Cardiac muscle cell (in vitro differentiated cells and primary cell): ENCODE data around the gene ANKRD37. TPM values are rescaled to one million over a fixed set of nuclear protein-coding genes. Genes with fewer than 3 reads are reported as not detected.

ENCODE experiments used
- DNase-seq, 2 donors: peaks; one replicate each; pipeline versions ENCODE4 v3.0.0 to v3.0.0-alpha.2; 2010 to 2017; ENCODE audit warnings: low read depth in 1 of 2, low spot score in 1 of 2
- H3K27ac ChIP-seq: fragments of 200-600 bp; sonication (generic); 2 replicates; pipeline ENCODE4 v1.5.1; 2016
- H3K27me3 ChIP-seq: fragments of 200-600 bp; sonication (generic); 2 replicates; pipeline ENCODE4 v1.6.0; 2016; ENCODE audit warnings: control low read depth
- H3K36me3 ChIP-seq: fragments of 200-600 bp; sonication (generic); 2 replicates; pipeline ENCODE4 v1.5.1; 2016; ENCODE audit warnings: control low read depth
- H3K4me1 ChIP-seq: fragments of 200-600 bp; sonication (generic); 2 replicates; pipeline ENCODE4 v1.8.1; 2017; ENCODE audit warnings: low read depth, mild to moderate bottlenecking, mixed run types
- H3K4me3 ChIP-seq: fragments of 200-600 bp; sonication (generic); 2 replicates; pipeline ENCODE4 v1.5.1; 2016; ENCODE audit warnings: mild to moderate bottlenecking
- H3K9me3 ChIP-seq: fragments of 200-600 bp; sonication (generic); 2 replicates; pipeline ENCODE4 v1.5.1; 2017; ENCODE audit warnings: low read depth, mild to moderate bottlenecking, control low read depth
- CTCF ChIP-seq: IDR thresholded peaks from 2 replicates; pipeline ENCODE4 v1.5.1; 2012; ENCODE audit warnings: low read depth, mild to moderate bottlenecking, low read length
- polyA plus RNA-seq: library from polyadenylated mRNA; unstranded; fragments of >200 nt; fragmentation: Nextera tagmentation; extraction: Ambion mirVana; gene quantifications from 2 replicates; pipeline ENCODE4 v1.2.1, GENCODE V29; 2016
- total RNA-seq: library from RNA; depleted of rRNA; stranded (reverse); fragments of >200 nt; gene quantifications from 2 replicates; pipeline ENCODE4 v1.2.3, GENCODE V29; 2016

The ANKRD37 gene
- total and polyA plus RNA-seq, 2 experiments from 2014 or later = 3.8 to 18.1 TPM

GRCh38 chr4:185435466-185435865 lies 38.8 kb downstream of the ANKRD37 start:
- Histone ChIP-seq H3K9me3 (no peaks in the 10 kb centered on the region), H3K36me3 (no peaks in the 10 kb centered on the region), H3K27ac (no peak overlapping the region), H3K4me3 (no peak overlapping the region), H3K4me1 (no peaks in the 10 kb centered on the region), H3K27me3 (no peaks in the 10 kb centered on the region)
- no peak for DNase-seq
- TF ChIP-seq CTCF = no peak

GRCh38 chr4:185437809-185438208 lies 41.2 kb downstream of the ANKRD37 start:
- Histone ChIP-seq H3K9me3 (no peaks in the 10 kb centered on the region), H3K27ac (no peak overlapping the region), H3K4me3 (no peak overlapping the region), H3K36me3 (no peaks in the 10 kb centered on the region), H3K4me1 (no peaks in the 10 kb centered on the region), H3K27me3 (no peaks in the 10 kb centered on the region)
- no peak for DNase-seq
- no peak for TF ChIP-seq CTCF

- H3K4me3 ChIP-seq = no peak overlapping the region
- H3K9me3 ChIP-seq = no peaks in the 10 kb centered on the region
- no peaks in the 10 kb centered on the region for H3K27me3 ChIP-seq
- H3K4me1 ChIP-seq = no peaks in the 10 kb centered on the region
- no peak for TF ChIP-seq CTCF
- no peak overlapping the region for H3K27ac ChIP-seq
- no peaks in the 10 kb centered on the region for H3K36me3 ChIP-seq
- no peak for DNase-seq
These were observed 44.8 kb downstream of the ANKRD37 start for GRCh38 chr4:185441479-185441878.

GRCh38 chr4:185445209-185445608 lies 48.6 kb downstream of the ANKRD37 start:
- no peaks in the 10 kb centered on the region for H3K36me3 ChIP-seq
- no peaks in the 10 kb centered on the region for H3K4me1 ChIP-seq
- H3K4me3 ChIP-seq = no peak overlapping the region
- H3K27ac ChIP-seq = no peak overlapping the region
- H3K27me3 ChIP-seq = no peaks in the 10 kb centered on the region
- no peak for TF ChIP-seq CTCF
- DNase-seq = no peak
- H3K9me3 ChIP-seq = no peaks in the 10 kb centered on the region

Other genes with a start within 250 kb of the ANKRD37 start
- 14.1 and 22.2 TPM in 2 replicates for gene CFAP97, start 192.8 kb upstream of the ANKRD37 start, total RNA-seq
- 23.9 and 34.8 TPM in 2 replicates for gene CFAP97, start 192.8 kb upstream of the ANKRD37 start, polyA plus RNA-seq
- gene SNX25, start 187.2 kb upstream of the ANKRD37 start, total RNA-seq = 14.8 and 20.9 TPM in 2 replicates
- gene SNX25, start 187.2 kb upstream of the ANKRD37 start, polyA plus RNA-seq = 19.7 and 21.7 TPM in 2 replicates
- gene LRP2BP, start 917 bp upstream of the ANKRD37 start, total RNA-seq = 0.63 TPM in 2 replicates
- gene LRP2BP, start 917 bp upstream of the ANKRD37 start, polyA plus RNA-seq = 1.0 and 2.7 TPM in 2 replicates
- gene UFSP2, start 29.1 kb downstream of the ANKRD37 start, total RNA-seq = 28.0 and 32.2 TPM in 2 replicates
- gene UFSP2, start 29.1 kb downstream of the ANKRD37 start, polyA plus RNA-seq = 50.6 and 65.5 TPM in 2 replicates
- gene CCDC110, start 74.9 kb downstream of the ANKRD37 start, total RNA-seq = 0.42 and 3.1 TPM in 2 replicates
- 1.8 TPM in 1 of 2 replicates, not detected in the other for gene CCDC110, start 74.9 kb downstream of the ANKRD37 start, polyA plus RNA-seq
- 35.2 and 43.2 TPM in 2 replicates for gene PDLIM3, start 138.7 kb downstream of the ANKRD37 start, total RNA-seq
- gene PDLIM3, start 138.7 kb downstream of the ANKRD37 start, polyA plus RNA-seq = 23.6 and 29.1 TPM in 2 replicates